ENCODE results near the gene EXO1.

DNA sequence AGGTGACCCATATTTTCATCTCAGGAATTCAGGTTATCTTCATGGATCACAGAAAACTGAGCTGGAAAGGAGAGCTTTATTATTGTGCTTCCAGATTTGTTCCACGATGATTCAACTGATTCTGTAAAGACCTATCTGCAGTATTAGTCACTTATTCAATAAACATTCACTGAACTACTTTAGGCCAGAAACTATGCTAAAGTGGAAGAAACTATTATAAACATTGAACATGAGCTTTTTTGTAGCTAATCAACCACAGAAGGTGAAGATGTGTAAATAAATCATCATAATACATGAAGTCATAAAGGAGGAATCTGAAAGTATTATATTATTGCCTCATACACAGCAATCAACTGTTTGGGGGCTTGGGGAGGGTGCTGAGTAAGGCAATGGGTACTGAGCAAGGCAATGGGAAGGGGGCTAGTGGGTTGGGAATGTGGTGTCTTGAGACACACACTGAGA is 30.6 kb upstream of the EXO1 start:
- TF ChIP-seq GATA2 (IDR thresholded peaks at IDR 0.05; ENCODE audit: low read depth, low read length) (no peak), GATA3 (IDR thresholded peaks at IDR 0.05; ENCODE audit: low read depth, low read length) (no peak)
